ENCODE measurements around the gene B3GALNT2.

- no peak for TF ChIP-seq NFRKB (IDR thresholded peaks at IDR 0.05)
- TF ChIP-seq L3MBTL2 (conservative IDR thresholded peaks at IDR 0.05), result no peak
- no peak for TF ChIP-seq CTBP1 (IDR thresholded peaks at IDR 0.05; ENCODE audit: borderline replicate concordance)
These were observed 8.7 kb downstream of the B3GALNT2 start for GRCh38 chr1:235495551-235495950.

Measured in HEK293T (cell line).